H1 (cell line): ENCODE results near the gene AP2A2. TPM values are rescaled to one million over a fixed set of nuclear protein-coding genes. Genes with fewer than 3 reads are reported as not detected.

Experiments
- BCL11A ChIP-seq, 2 experiments: IDR thresholded peaks; one replicate each; pipeline ENCODE4 v1.6.1; 2011; ENCODE audit warnings: low read depth in 2 of 2, low read length in 2 of 2, mild to moderate bottlenecking in 2 of 2
- MAFK ChIP-seq: IDR thresholded peaks from 2 replicates; pipeline ENCODE4 v1.6.1; 2012; ENCODE audit warnings: low read depth, mild to moderate bottlenecking, improper control_type of control experiment, low read length
- NANOG ChIP-seq: IDR thresholded peaks from 2 replicates; pipeline ENCODE4 v1.6.1; 2011; ENCODE audit warnings: low read length, low read depth, mild to moderate bottlenecking, inconsistent platforms; ENCODE audit not compliant: insufficient read depth, poor library complexity, severe bottlenecking
- YY1 ChIP-seq: IDR thresholded peaks from 2 replicates; pipeline ENCODE4 v1.6.1; 2011; ENCODE audit warnings: low read depth, mild to moderate bottlenecking, low read length
- polyA plus RNA-seq, 7 experiments: library from polyadenylated mRNA; depleted of rRNA in 3 of 7; stranded (reverse) in 5 of 7; unstranded in 2 of 7; fragments of >200 nt in 5 of 7; fragments of 200-250 nt in 2 of 7; gene quantifications; 1 replicate in 5 of 7; 2 replicates in 1 of 7; 4 replicates in 1 of 7; pipeline versions ENCODE4 v1.2.1 to v1.2.3, GENCODE V29; 2011 to 2013; ENCODE audit warnings: missing spikeins in 2 of 7, mixed read lengths in 2 of 7
- total RNA-seq: library from RNA; stranded (reverse); fragmentation: NEBNext Ultra II Directional; extraction: Animal tissue kit (Norgen Biotek cat#: 25700); gene quantifications from 2 replicates; pipeline ENCODE4 v1.2.1, GENCODE V29; 2021

The AP2A2 gene
- total and polyA plus RNA-seq, 2 of the 8 experiments (the other 6 are each of a cell fraction or from before 2014, with no cell fraction given), result 50.0 to 65.0 TPM

DNA sequence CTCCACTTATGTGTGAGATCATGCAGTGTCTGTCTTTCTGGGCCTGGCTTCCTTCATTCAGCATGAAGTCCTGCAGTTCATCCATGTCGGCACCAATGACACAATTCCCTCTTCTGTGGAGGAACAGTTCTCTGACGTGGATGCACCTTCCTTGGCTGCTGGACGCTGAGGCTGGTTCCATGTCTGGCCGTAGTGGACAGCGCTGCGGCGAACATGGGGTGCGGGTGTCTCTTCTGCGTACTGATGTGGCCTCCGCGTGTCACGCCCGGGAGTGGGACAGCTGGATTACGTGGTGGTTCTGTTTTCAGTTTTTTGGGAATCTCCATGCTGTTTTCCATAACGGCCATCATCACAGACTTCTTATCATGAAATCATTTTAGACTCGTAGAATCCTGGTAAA is 132.1 kb downstream of the AP2A2 start (continued):
- no peak for TF ChIP-seq YY1
- TF ChIP-seq NANOG, result no peak
- TF ChIP-seq BCL11A (IDR thresholded peaks at IDR 0.05; ENCODE audit: low read depth in 2 of 2, low read length in 2 of 2), result no peak
- no peak for TF ChIP-seq MAFK
- TF ChIP-seq, all 59 proteins: peak for 0
